ENCODE measurements around the gene LSM10.

GRCh38 chr1:36354486-36354885, 43.2 kb downstream of the LSM10 start:
- TF ChIP-seq CTCF (conservative IDR thresholded peaks at IDR 0.05 in 1 of 2, IDR thresholded peaks at IDR 0.05 in 1 of 2; ENCODE audit: low read depth in 1 of 2, low read length in 2 of 2), result no peak
- no peak for TF ChIP-seq EZH2 (IDR thresholded peaks at IDR 0.05; ENCODE audit: low read length, missing control alignments)
